ENCODE measurements around the gene PANK1. TPM values are rescaled to one million over a fixed set of nuclear protein-coding genes. Genes with fewer than 3 reads are reported as not detected.

The PANK1 gene
- total RNA-seq, 1 donor from 2014 or later, result 7.9 TPM

GRCh38 chr10:89566095-89566950 is 78.7 kb downstream of the PANK1 start:
- peaks cover 2% of the 10 kb centered on the region for H3K27me3 ChIP-seq (ENCODE audit: insufficient read depth, low read length)
- DNase-seq (ENCODE audit: low read depth), result no peak
- Mint-ChIP-seq H3K4me1 (ENCODE audit: low read depth, unreplicated experiment) (no peaks in the 10 kb centered on the region), H3K27me3 (ENCODE audit: low read depth, unreplicated experiment) (no peaks in the 10 kb centered on the region), H3K9me3 (ENCODE audit: unreplicated experiment) (no peaks in the 10 kb centered on the region), H3K4me3 (ENCODE audit: unreplicated experiment) (no peak overlapping the region), H3K36me3 (ENCODE audit: low read depth, unreplicated experiment) (no peaks in the 10 kb centered on the region), H3K27ac (ENCODE audit: unreplicated experiment) (no peak overlapping the region)
- H3K4me3 ChIP-seq (ENCODE audit: insufficient read depth, low read depth, low read length), result no peak overlapping the region
- no peaks in the 10 kb centered on the region for H3K9me3 ChIP-seq (ENCODE audit: insufficient read depth, low read depth, low read length)
- no peak overlapping the region for H3K27ac ChIP-seq (ENCODE audit: low read depth, low read length)
- no peak overlapping the region for H2AFZ ChIP-seq (ENCODE audit: low read depth, low read length)
- no peaks in the 10 kb centered on the region for H3K79me2 ChIP-seq (ENCODE audit: insufficient read depth, low read length)
- H3K4me1 ChIP-seq (ENCODE audit: insufficient read depth, low read length), result no peaks in the 10 kb centered on the region
- TF ChIP-seq EZH2 (IDR thresholded peaks at IDR 0.05; ENCODE audit: insufficient read depth, low read length), result no peak
- TF ChIP-seq, protein P1, sequence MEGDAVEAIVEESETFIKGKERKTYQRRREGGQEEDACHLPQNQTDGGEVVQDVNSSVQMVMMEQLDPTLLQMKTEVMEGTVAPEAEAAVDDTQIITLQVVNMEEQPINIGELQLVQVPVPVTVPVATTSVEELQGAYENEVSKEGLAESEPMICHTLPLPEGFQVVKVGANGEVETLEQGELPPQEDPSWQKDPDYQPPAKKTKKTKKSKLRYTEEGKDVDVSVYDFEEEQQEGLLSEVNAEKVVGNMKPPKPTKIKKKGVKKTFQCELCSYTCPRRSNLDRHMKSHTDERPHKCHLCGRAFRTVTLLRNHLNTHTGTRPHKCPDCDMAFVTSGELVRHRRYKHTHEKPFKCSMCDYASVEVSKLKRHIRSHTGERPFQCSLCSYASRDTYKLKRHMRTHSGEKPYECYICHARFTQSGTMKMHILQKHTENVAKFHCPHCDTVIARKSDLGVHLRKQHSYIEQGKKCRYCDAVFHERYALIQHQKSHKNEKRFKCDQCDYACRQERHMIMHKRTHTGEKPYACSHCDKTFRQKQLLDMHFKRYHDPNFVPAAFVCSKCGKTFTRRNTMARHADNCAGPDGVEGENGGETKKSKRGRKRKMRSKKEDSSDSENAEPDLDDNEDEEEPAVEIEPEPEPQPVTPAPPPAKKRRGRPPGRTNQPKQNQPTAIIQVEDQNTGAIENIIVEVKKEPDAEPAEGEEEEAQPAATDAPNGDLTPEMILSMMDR (IDR thresholded peaks at IDR 0.05; ENCODE audit: insufficient read depth, low read depth, low read length), result no peak
- no peak overlapping the region for H3K4me2 ChIP-seq (ENCODE audit: low read length)
- no peak for FAIRE-seq
- H3K36me3 ChIP-seq (ENCODE audit: insufficient read depth, low read length), result no peaks in the 10 kb centered on the region
- H3K9ac ChIP-seq (ENCODE audit: low read length), result no peak overlapping the region
- no peaks in the 10 kb centered on the region for H4K20me1 ChIP-seq (ENCODE audit: insufficient read depth, low read length)

DNA sequence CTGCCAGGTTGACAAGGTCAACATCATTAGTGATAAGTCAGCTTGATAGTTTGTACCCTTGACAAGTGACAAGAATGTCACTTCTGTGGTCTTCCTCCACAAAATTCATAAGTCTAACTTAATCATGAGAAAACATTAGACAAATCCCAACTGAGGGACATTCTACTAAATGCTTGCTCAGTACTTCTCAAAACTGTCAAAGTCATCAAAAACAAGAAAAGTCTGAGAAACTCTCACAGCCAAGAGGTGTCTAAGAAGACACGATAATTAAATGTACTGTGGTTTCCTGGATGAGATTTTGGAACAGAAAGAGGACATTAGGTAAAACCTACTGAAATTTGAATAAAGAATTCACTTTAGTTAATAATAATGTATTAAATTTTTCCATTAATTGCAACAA is 79.9 kb downstream of the PANK1 start:
- no peak overlapping the region for H2AFZ ChIP-seq (ENCODE audit: low read depth, low read length)
- Mint-ChIP-seq H3K9me3 (ENCODE audit: unreplicated experiment) (no peaks in the 10 kb centered on the region), H3K27ac (ENCODE audit: unreplicated experiment) (no peak overlapping the region), H3K36me3 (ENCODE audit: low read depth, unreplicated experiment) (no peaks in the 10 kb centered on the region), H3K27me3 (ENCODE audit: low read depth, unreplicated experiment) (no peaks in the 10 kb centered on the region), H3K4me1 (ENCODE audit: low read depth, unreplicated experiment) (no peaks in the 10 kb centered on the region), H3K4me3 (ENCODE audit: unreplicated experiment) (no peak overlapping the region)
- H3K36me3 ChIP-seq (ENCODE audit: insufficient read depth, low read length), result no peaks in the 10 kb centered on the region
- H3K4me3 ChIP-seq (ENCODE audit: insufficient read depth, low read depth, low read length), result no peak overlapping the region
- H3K9ac ChIP-seq (ENCODE audit: low read length), result no peak overlapping the region
- H3K4me2 ChIP-seq (ENCODE audit: low read length), result no peak overlapping the region
- H3K27me3 ChIP-seq (ENCODE audit: insufficient read depth, low read length), result peaks cover 2% of the 10 kb centered on the region
- H3K79me2 ChIP-seq (ENCODE audit: insufficient read depth, low read length), result no peaks in the 10 kb centered on the region
- H4K20me1 ChIP-seq (ENCODE audit: insufficient read depth, low read length), result no peaks in the 10 kb centered on the region
- no peak for DNase-seq (ENCODE audit: low read depth)
- TF ChIP-seq, protein P1 (IDR thresholded peaks at IDR 0.05; ENCODE audit: insufficient read depth, low read depth, low read length), result no peak
- TF ChIP-seq EZH2 (IDR thresholded peaks at IDR 0.05; ENCODE audit: insufficient read depth, low read length), result no peak
- no peak overlapping the region for H3K27ac ChIP-seq (ENCODE audit: low read depth, low read length)
- no peak for FAIRE-seq
- no peaks in the 10 kb centered on the region for H3K9me3 ChIP-seq (ENCODE audit: insufficient read depth, low read depth, low read length)
- no peaks in the 10 kb centered on the region for H3K4me1 ChIP-seq (ENCODE audit: insufficient read depth, low read length)
